ENCODE results near the gene AHI1. TPM values are rescaled to one million over a fixed set of nuclear protein-coding genes. Genes with fewer than 3 reads are reported as not detected.
A peak's percentile ranks its signal among the peaks of the same experiment; 100 is the strongest.

AHI1 gene
- total and polyA plus RNA-seq, 8 donors = 3.7 to 89.9 (median 49.5) TPM

DNA sequence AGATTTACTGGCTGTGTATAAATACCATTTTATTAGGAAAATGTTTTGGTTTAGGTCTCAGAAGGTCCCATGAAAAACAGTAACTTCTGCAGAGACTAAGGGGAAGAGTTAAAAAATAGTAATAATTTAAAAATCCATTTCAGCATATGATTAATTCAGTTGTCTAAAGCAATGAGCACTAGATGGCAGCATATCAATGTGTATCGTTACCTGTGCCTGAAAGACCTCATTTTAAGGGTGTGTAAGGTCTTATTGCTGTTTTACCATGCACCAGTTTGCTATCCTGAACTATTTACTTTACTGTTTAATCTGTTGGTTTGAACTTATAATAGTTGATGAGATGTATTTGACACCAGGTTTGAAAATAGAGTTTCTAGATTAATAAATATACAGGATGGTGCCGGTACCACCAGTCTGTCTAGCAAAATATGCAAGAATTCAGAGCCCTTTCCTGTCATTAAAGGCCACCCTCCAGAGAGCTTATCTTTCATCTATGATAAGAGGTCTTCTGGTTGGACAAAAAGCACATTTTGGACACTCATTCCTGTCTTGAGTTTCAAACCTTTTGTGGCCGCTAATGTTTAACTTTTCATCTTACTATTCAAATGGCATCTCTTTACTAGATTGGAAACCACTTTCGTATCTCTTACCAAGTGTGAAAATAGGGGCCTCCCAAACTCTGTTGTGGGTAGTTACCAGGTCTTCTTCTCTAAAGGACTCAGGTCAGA, 8.9 kb upstream of the AHI1 start:
- Histone ChIP-seq H3K9me3 (no peaks in the 10 kb centered on the region), H3K4me3 (no peak overlapping the region), H3K4me1 (peaks cover 4 to 21% (median 16%) of the 10 kb centered on the region in 4 donors), H3K36me3 (no peaks in the 10 kb centered on the region), H3K27me3 (no peaks in the 10 kb centered on the region), H3K27ac (peak overlapping the region in 4 of 5 donors; percentile 38 to 59 (median 45))
- TF ChIP-seq POLR2AphosphoS5 (IDR thresholded peaks at IDR 0.05) (no peak), EP300 (IDR thresholded peaks at IDR 0.05) (no peak)
- TF ChIP-seq, protein P1, sequence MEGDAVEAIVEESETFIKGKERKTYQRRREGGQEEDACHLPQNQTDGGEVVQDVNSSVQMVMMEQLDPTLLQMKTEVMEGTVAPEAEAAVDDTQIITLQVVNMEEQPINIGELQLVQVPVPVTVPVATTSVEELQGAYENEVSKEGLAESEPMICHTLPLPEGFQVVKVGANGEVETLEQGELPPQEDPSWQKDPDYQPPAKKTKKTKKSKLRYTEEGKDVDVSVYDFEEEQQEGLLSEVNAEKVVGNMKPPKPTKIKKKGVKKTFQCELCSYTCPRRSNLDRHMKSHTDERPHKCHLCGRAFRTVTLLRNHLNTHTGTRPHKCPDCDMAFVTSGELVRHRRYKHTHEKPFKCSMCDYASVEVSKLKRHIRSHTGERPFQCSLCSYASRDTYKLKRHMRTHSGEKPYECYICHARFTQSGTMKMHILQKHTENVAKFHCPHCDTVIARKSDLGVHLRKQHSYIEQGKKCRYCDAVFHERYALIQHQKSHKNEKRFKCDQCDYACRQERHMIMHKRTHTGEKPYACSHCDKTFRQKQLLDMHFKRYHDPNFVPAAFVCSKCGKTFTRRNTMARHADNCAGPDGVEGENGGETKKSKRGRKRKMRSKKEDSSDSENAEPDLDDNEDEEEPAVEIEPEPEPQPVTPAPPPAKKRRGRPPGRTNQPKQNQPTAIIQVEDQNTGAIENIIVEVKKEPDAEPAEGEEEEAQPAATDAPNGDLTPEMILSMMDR (IDR thresholded peaks at IDR 0.05) = peak in 4 of 7 experiments; percentile 23 to 55 (median 46)
- 42 to 52% (median 47%) methylated on average over 4 of the region's 4 CpGs for WGBS, 5 donors
- DNase-seq = peak in 1 of 2 donors; percentile 80
- intact Hi-C loops (cut with DNase I; ENCODE audit: low total_unique reads) = no loop called here

DNA sequence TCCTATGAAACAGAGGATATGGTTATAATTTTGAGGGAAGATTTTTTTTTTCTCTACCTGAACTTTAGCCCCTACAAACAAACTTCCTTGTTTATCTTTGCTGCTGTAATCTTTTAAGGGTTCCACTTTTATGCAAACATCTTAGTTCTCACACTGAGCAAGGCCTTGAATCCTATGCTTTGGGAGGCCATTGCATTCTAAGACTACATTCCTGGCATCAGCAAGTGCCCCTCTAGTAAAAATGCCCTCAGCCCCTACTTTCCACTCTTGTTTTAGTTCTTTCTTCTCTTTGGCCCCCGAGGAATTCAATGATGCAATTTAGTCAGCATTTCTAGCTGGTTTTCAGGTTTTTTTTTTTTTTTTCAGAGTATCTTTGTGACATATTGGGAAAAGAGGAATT, 8.1 kb upstream of the AHI1 start:
- H3K4me3 ChIP-seq = no peak overlapping the region
- peak in 1 of 2 donors; percentile 51 for DNase-seq
- H3K9me3 ChIP-seq = no peaks in the 10 kb centered on the region
- H3K36me3 ChIP-seq = no peaks in the 10 kb centered on the region
- 40 to 49% (median 46%) methylated on average over 1 of the region's 1 CpG for WGBS, 5 donors
- no peaks in the 10 kb centered on the region for H3K27me3 ChIP-seq
- peaks cover 4 to 21% (median 16%) of the 10 kb centered on the region in 4 donors for H3K4me1 ChIP-seq
- TF ChIP-seq EP300 (IDR thresholded peaks at IDR 0.05) (no peak), POLR2AphosphoS5 (IDR thresholded peaks at IDR 0.05) (no peak), POLR2A (IDR thresholded peaks at IDR 0.05) (no peak)
- TF ChIP-seq, protein P1 (IDR thresholded peaks at IDR 0.05) = no peak
- H3K27ac ChIP-seq = peak overlapping the region; percentile 38 to 59 (median 44)
- intact Hi-C loops (cut with DNase I; ENCODE audit: low total_unique reads) = no loop called here

DNA sequence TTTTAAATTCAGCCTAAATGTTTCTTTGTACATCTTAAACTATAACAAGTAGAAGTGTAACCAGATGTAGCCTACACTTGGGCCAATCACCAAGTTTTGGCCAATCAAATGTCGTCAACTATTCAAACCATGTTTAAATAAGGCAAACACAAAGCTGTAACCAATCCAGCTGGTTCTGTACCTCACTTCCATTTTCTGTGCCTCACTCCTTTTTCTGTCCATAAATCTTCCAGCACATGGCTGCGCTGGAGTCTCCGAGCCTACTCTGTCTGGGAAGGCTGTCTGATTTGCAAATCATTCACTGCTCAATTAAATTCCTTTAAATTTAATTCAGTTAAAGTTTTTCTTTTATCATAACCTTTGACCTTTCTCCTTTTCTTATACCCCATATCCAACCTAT, 7.7 kb upstream of the AHI1 start:
- intact Hi-C loops (cut with DNase I; ENCODE audit: low total_unique reads) = no loop called here
- no peaks in the 10 kb centered on the region for H3K9me3 ChIP-seq
- WGBS, 5 donors = 61 to 82% (median 76%) methylated on average over 3 of the region's 3 CpGs
- no peaks in the 10 kb centered on the region for H3K36me3 ChIP-seq
- H3K27ac ChIP-seq = peak overlapping the region; percentile 38 to 70 (median 46)
- peaks cover 4 to 21% (median 16%) of the 10 kb centered on the region in 4 donors for H3K4me1 ChIP-seq
- H3K4me3 ChIP-seq = no peak overlapping the region
- no peak for DNase-seq
- no peaks in the 10 kb centered on the region for H3K27me3 ChIP-seq
- no peak for TF ChIP-seq EP300 (IDR thresholded peaks at IDR 0.05)
- TF ChIP-seq, protein P1 (IDR thresholded peaks at IDR 0.05) = no peak

DNA sequence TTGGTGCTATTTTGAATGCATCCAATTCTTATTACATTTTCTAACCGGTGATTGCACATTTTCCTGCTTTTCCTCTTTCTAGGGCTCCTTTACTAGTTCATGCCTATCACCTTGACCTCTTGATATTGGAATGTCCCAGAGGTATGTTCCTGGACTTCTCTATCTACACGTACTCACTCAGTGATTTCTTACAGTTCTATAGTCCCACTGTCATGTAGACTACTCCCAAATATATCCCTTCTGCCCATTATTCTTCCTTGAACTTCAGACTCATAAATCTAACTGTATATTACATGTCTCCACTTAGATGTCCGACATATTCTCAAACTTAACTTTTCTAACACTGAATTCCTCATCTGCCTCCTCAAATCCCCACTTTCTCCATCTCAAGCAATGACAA, 7.2 kb upstream of the AHI1 start:
- Histone ChIP-seq H3K4me1 (peaks cover 4 to 21% (median 16%) of the 10 kb centered on the region in 4 donors), H3K36me3 (no peaks in the 10 kb centered on the region), H3K4me3 (no peak overlapping the region), H3K9me3 (no peaks in the 10 kb centered on the region), H3K27ac (peak overlapping the region in 2 of 5 donors; percentile 44 to 59), H3K27me3 (no peaks in the 10 kb centered on the region)
- TF ChIP-seq POLR2AphosphoS5 (IDR thresholded peaks at IDR 0.05) (no peak), POLR2A (IDR thresholded peaks at IDR 0.05) (no peak), EP300 (IDR thresholded peaks at IDR 0.05) (no peak)
- TF ChIP-seq, protein P1 (IDR thresholded peaks at IDR 0.05) = no peak
- intact Hi-C loops (cut with DNase I; ENCODE audit: low total_unique reads) = no loop called here
- DNase-seq = no peak
- WGBS, 5 donors = 78 to 85% (median 80%) methylated on average over 3 of the region's 3 CpGs

Data from stomach (tissue), 9 donors.